GM12875 (cell line): ENCODE data around the gene DUS2.

ENCODE experiments used
- H3K4me3 ChIP-seq: one replicate; pipeline ENCODE4 v1.5.1; 2011; ENCODE audit warnings: low read depth, low read length, control low read depth
- TF ChIP-seq, protein P1 (sequence below): IDR thresholded peaks from 2 replicates; pipeline ENCODE4 v1.5.1; 2011; ENCODE audit warnings: low read depth, mild to moderate bottlenecking, control low read depth, inconsistent platforms, low read length, moderate library complexity, borderline replicate concordance; ENCODE audit not compliant: insufficient read depth

DUS2 gene

GRCh38 chr16:68126395-68126794 is 103.3 kb downstream of the DUS2 start:
- TF ChIP-seq, protein P1, sequence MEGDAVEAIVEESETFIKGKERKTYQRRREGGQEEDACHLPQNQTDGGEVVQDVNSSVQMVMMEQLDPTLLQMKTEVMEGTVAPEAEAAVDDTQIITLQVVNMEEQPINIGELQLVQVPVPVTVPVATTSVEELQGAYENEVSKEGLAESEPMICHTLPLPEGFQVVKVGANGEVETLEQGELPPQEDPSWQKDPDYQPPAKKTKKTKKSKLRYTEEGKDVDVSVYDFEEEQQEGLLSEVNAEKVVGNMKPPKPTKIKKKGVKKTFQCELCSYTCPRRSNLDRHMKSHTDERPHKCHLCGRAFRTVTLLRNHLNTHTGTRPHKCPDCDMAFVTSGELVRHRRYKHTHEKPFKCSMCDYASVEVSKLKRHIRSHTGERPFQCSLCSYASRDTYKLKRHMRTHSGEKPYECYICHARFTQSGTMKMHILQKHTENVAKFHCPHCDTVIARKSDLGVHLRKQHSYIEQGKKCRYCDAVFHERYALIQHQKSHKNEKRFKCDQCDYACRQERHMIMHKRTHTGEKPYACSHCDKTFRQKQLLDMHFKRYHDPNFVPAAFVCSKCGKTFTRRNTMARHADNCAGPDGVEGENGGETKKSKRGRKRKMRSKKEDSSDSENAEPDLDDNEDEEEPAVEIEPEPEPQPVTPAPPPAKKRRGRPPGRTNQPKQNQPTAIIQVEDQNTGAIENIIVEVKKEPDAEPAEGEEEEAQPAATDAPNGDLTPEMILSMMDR, result no peak
- H3K4me3 ChIP-seq, result no peak overlapping the region

DNA sequence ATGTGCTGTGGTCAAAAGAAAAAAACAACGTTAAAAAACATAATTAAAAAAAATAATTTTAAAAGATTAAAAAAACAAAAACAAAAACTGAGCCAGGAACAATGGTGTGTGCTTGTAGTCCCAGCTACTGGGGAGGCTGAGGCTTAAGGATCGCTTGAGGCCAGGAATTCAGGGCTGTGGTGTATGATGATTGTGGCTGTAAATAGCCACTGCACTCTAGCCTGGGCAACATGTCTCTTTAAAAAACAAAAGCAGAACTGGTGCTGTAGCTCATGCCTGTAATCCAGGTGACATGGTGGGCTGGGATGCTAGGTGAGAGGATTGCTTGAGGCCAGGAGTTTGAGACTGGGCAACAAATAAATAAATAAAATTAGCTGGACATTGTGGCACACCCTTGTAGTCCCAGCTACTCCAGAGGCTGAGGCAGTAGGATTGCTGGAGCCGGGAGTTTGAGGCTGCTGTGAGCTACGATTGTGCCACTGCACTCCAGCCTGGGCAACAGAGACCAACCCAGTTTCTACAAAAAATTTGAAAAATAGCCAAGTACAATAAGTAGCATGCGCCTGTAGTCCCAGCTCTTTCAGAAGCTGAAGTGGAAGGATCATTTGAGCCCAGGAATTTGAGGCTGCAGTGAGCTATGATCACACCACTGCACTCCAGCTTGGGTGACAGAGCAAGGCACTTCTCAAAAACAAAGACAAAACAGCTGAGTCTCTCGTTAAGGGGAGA is 105.7 kb downstream of the DUS2 start:
- TF ChIP-seq, protein P1, result no peak
- no peak overlapping the region for H3K4me3 ChIP-seq
